Smooth muscle cell (in vitro differentiated cells): ENCODE data around the gene TRMT1L. TPM values are rescaled to one million over a fixed set of nuclear protein-coding genes. Genes with fewer than 3 reads are reported as not detected.

Experiments
- DNase-seq: peaks from one replicate; lab custom pipeline; 2025; ENCODE audit not compliant: unreplicated experiment; lab: John Stamatoyannopoulos, UW
- H2AFZ ChIP-seq: fragments of 200-600 bp; sonication (generic); 2 replicates; pipeline ENCODE4 v1.6.0; 2016; ENCODE audit warnings: antibody characterized with exemption, low read depth, mild to moderate bottlenecking
- H3F3A ChIP-seq: fragments of 200-600 bp; sonication (generic); 2 replicates; pipeline ENCODE4 v1.6.0; 2017; ENCODE audit warnings: antibody characterized with exemption, low read depth
- H3K27ac ChIP-seq: fragments of 200-600 bp; sonication (generic); 2 replicates; pipeline ENCODE4 v1.5.1; 2016; ENCODE audit warnings: low read depth, mild to moderate bottlenecking
- H3K27me3 ChIP-seq: fragments of 200-600 bp; sonication (generic); 2 replicates; pipeline ENCODE4 v1.6.1; 2016; ENCODE audit warnings: low read depth, mild to moderate bottlenecking
- H3K36me3 ChIP-seq: fragments of 200-600 bp; sonication (generic); 2 replicates; pipeline ENCODE4 v1.5.1; 2016; ENCODE audit warnings: low read depth
- H3K4me1 ChIP-seq: fragments of 200-600 bp; sonication (generic); 2 replicates; pipeline ENCODE4 v1.5.1; 2016; ENCODE audit warnings: low read depth
- H3K4me2 ChIP-seq: fragments of 200-600 bp; sonication (generic); 2 replicates; pipeline ENCODE4 v1.6.0; 2016; ENCODE audit warnings: mild to moderate bottlenecking
- H3K4me3 ChIP-seq: fragments of 200-600 bp; sonication (generic); 2 replicates; pipeline ENCODE4 v1.5.1; 2016; ENCODE audit warnings: mild to moderate bottlenecking
- H3K79me2 ChIP-seq: fragments of 200-600 bp; sonication (generic); 2 replicates; pipeline ENCODE4 v1.6.0; 2016; ENCODE audit warnings: low read depth, mild to moderate bottlenecking
- H3K9ac ChIP-seq: fragments of 200-600 bp; sonication (generic); 2 replicates; pipeline ENCODE4 v1.6.0; 2016; ENCODE audit warnings: low read depth
- H3K9me3 ChIP-seq: fragments of 200-600 bp; sonication (generic); replicated peaks from 2 replicates; pipeline ENCODE4 v1.5.1; 2016; ENCODE audit warnings: low read depth
- H4K20me1 ChIP-seq: fragments of 200-600 bp; sonication (generic); 2 replicates; pipeline ENCODE4 v1.6.0; 2016; ENCODE audit warnings: low read depth
- WGBS: methylation state at CpG from one replicate; pipeline ENCODE4 v1.1.7; 2016; ENCODE audit warnings: low lambda C conversion rate; 5-methylcytosine and 5-hydroxymethylcytosine counted together
- polyA plus RNA-seq: library from polyadenylated mRNA; unstranded; fragments of >200 nt; fragmentation: Nextera tagmentation; extraction: Ambion mirVana; gene quantifications from 2 replicates; pipeline ENCODE4 v1.2.1, GENCODE V29; 2016
- total RNA-seq: library from RNA; depleted of rRNA; stranded (reverse); fragments of >200 nt; gene quantifications from 2 replicates; pipeline ENCODE4 v1.2.3, GENCODE V29; 2014
- TF ChIP-seq, protein P1 (sequence below): fragments of 200-600 bp; sonication (generic); IDR thresholded peaks from 2 replicates; pipeline ENCODE4 v1.5.1; 2017; ENCODE audit warnings: borderline replicate concordance, mild to moderate bottlenecking, antibody characterized with exemption; ENCODE audit not compliant: insufficient read depth, poor library complexity, severe bottlenecking

Gene TRMT1L
- total and polyA plus RNA-seq, 2 experiments from 2014 or later: 17.2 to 40.1 TPM

DNA sequence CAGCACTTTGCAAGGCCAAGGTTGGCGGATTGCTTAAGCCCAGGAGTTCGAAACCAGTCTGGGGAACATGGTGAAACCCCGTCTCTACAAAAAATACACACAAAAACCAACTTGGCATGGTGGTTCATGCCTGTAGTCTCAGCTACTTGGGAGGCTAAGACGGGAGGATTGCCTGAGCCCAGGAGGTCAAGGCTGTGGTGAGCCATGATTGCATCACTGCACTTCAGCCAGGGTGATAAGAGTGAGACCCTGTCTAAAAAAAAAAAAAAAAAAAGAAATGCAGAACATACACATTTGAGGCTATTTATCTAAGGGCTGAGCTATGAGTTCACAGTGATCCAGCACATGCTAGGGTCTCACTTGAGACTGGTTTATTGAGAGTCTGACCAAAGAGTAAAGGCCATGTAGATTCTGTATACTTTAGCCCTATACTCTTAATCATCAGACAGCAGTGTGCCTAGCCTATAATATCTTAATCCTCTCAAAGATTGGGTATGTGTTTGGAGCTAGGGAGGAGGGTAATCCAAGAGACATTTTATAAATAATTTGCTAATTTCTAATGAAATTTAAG is 87.5 kb downstream of the TRMT1L start:
- Histone ChIP-seq H3K9ac (no peak overlapping the region), H3K27me3 (no peaks in the 10 kb centered on the region), H3F3A (no peaks in the 10 kb centered on the region), H3K4me3 (no peak overlapping the region), H4K20me1 (peaks cover 96% of the 10 kb centered on the region), H3K4me2 (no peak overlapping the region), H3K79me2 (peaks cover 97% of the 10 kb centered on the region), H2AFZ (no peak overlapping the region), H3K9me3 (no peaks in the 10 kb centered on the region), H3K27ac (no peak overlapping the region), H3K36me3 (no peaks in the 10 kb centered on the region), H3K4me1 (no peaks in the 10 kb centered on the region)
- TF ChIP-seq, protein P1, sequence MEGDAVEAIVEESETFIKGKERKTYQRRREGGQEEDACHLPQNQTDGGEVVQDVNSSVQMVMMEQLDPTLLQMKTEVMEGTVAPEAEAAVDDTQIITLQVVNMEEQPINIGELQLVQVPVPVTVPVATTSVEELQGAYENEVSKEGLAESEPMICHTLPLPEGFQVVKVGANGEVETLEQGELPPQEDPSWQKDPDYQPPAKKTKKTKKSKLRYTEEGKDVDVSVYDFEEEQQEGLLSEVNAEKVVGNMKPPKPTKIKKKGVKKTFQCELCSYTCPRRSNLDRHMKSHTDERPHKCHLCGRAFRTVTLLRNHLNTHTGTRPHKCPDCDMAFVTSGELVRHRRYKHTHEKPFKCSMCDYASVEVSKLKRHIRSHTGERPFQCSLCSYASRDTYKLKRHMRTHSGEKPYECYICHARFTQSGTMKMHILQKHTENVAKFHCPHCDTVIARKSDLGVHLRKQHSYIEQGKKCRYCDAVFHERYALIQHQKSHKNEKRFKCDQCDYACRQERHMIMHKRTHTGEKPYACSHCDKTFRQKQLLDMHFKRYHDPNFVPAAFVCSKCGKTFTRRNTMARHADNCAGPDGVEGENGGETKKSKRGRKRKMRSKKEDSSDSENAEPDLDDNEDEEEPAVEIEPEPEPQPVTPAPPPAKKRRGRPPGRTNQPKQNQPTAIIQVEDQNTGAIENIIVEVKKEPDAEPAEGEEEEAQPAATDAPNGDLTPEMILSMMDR: no peak
- 73% methylated on average over 4 of the region's 4 CpGs for WGBS
- DNase-seq: no peak

DNA sequence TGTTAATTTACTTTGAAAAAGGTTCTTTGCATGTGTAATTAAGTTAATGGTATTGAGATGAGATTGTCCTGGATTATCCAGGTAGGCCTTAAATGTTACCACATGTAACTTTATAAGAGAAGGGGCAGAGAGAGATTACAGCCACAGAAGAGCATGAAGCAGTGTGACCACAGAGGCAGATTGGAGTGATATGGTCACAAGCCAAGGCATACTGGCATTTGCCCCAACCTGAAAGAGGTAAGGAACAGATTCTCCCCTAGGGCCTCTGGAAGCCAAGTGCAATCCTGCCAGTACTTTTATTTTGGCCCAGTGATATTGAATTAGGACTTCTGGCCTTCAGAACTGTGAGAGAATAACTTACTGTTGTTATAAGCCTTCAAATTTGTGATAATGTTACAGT is 88.4 kb downstream of the TRMT1L start:
- H3K4me3 ChIP-seq: no peak overlapping the region
- peaks cover 96% of the 10 kb centered on the region for H4K20me1 ChIP-seq
- no peak overlapping the region for H3K9ac ChIP-seq
- DNase-seq: no peak
- no peak overlapping the region for H3K4me2 ChIP-seq
- H3K27me3 ChIP-seq: no peaks in the 10 kb centered on the region
- no peak overlapping the region for H3K27ac ChIP-seq
- H3F3A ChIP-seq: no peaks in the 10 kb centered on the region
- H3K36me3 ChIP-seq: no peaks in the 10 kb centered on the region
- no peaks in the 10 kb centered on the region for H3K9me3 ChIP-seq
- H3K79me2 ChIP-seq: peaks cover 97% of the 10 kb centered on the region
- TF ChIP-seq, protein P1: no peak
- no peaks in the 10 kb centered on the region for H3K4me1 ChIP-seq
- no peak overlapping the region for H2AFZ ChIP-seq

Other genes with a start within 250 kb of the TRMT1L start
- gene NIBAN1, start 182.4 kb downstream of the TRMT1L start, total RNA-seq: 10.7 and 14.0 TPM in 2 replicates
- 7.3 and 8.5 TPM in 2 replicates for gene NIBAN1, start 182.4 kb downstream of the TRMT1L start, polyA plus RNA-seq
- 40.8 and 41.2 TPM in 2 replicates for gene RNF2, start 111.4 kb downstream of the TRMT1L start, total RNA-seq
- gene RNF2, start 111.4 kb downstream of the TRMT1L start, polyA plus RNA-seq: 18.7 and 34.6 TPM in 2 replicates
- 11.2 and 16.2 TPM in 2 replicates for gene SWT1, start 214 bp upstream of the TRMT1L start, total RNA-seq
- 1.7 and 2.4 TPM in 2 replicates for gene SWT1, start 214 bp upstream of the TRMT1L start, polyA plus RNA-seq
- gene IVNS1ABP, start 160.3 kb upstream of the TRMT1L start, total RNA-seq: 315 and 398 TPM in 2 replicates
- 128 and 260 TPM in 2 replicates for gene IVNS1ABP, start 160.3 kb upstream of the TRMT1L start, polyA plus RNA-seq